HUES64 (cell line): ENCODE data around the gene CYTH2.
A peak's percentile ranks its signal among the peaks of the same experiment; 100 is the strongest.

Source experiments
- H3K27ac ChIP-seq: 2 replicates; pipeline ENCODE4 v1.7.0; 2013; ENCODE audit warnings: low read depth, low read length, inconsistent platforms
- H3K27me3 ChIP-seq: 2 replicates; pipeline ENCODE4 v1.6.1; 2013; ENCODE audit warnings: mild to moderate bottlenecking, low read length; ENCODE audit not compliant: insufficient read depth
- H3K36me3 ChIP-seq: 2 replicates; pipeline ENCODE4 v1.6.1; 2013; ENCODE audit warnings: mild to moderate bottlenecking, low read length; ENCODE audit not compliant: insufficient read depth
- H3K4me1 ChIP-seq: 2 replicates; pipeline ENCODE4 v1.6.1; 2013; ENCODE audit warnings: mild to moderate bottlenecking, low read length, moderate library complexity; ENCODE audit not compliant: insufficient read depth
- H3K4me3 ChIP-seq: 2 replicates; pipeline ENCODE4 v1.5.1; 2013; ENCODE audit warnings: mild to moderate bottlenecking, low read length, moderate library complexity
- H3K9ac ChIP-seq: 2 replicates; pipeline ENCODE4 v1.6.1; 2013; ENCODE audit warnings: mild to moderate bottlenecking, low read depth, low read length
- H3K9me3 ChIP-seq: 2 replicates; pipeline ENCODE4 v1.6.1; 2013; ENCODE audit warnings: low read depth, low read length; ENCODE audit not compliant: insufficient read depth
- WGBS: fragments of 150-250, 120-280 bp; methylation state at CpG from one replicate; pipeline ENCODE4 v1.1.7; 2013; ENCODE audit warnings: missing lambda C conversion rate; 5-methylcytosine and 5-hydroxymethylcytosine counted together

Gene CYTH2

DNA sequence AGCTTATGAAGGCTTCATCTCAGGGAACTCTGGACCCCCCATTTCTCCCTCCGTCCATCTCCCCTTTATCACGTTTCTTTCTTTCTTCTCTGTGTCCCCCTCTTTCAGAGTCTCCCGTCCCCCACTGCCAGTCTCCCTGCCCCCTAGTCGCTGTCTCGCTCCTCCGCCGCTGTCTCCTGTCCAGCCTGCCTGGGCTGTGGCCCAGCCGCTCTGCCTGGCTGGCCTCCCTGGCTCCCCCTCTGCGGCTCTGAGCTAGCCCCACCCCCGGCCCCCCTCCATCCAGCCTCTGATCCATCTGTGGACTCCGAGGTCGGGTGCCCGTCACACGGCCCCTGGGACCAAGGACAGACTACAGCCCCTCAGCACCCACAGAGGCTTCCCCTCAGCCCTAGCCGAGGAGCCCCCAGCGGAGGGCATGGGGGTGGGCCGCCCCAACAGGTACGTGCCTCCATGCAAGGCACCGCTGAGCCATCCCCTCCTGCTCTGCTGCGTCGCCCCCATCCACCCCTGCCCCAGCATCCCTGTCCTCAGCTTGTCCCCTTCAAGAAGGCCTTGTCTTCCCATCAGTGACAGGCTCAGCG, 14.9 kb upstream of the CYTH2 start:
- no peaks in the 10 kb centered on the region for H3K27me3 ChIP-seq
- WGBS: 95% methylated on average over 22 of the region's 22 CpGs
- peaks cover 79% of the 10 kb centered on the region for H3K36me3 ChIP-seq
- H3K4me3 ChIP-seq: no peak overlapping the region
- H3K4me1 ChIP-seq: no peaks in the 10 kb centered on the region
- H3K27ac ChIP-seq: no peak overlapping the region
- no peak overlapping the region for H3K9ac ChIP-seq
- no peaks in the 10 kb centered on the region for H3K9me3 ChIP-seq

DNA sequence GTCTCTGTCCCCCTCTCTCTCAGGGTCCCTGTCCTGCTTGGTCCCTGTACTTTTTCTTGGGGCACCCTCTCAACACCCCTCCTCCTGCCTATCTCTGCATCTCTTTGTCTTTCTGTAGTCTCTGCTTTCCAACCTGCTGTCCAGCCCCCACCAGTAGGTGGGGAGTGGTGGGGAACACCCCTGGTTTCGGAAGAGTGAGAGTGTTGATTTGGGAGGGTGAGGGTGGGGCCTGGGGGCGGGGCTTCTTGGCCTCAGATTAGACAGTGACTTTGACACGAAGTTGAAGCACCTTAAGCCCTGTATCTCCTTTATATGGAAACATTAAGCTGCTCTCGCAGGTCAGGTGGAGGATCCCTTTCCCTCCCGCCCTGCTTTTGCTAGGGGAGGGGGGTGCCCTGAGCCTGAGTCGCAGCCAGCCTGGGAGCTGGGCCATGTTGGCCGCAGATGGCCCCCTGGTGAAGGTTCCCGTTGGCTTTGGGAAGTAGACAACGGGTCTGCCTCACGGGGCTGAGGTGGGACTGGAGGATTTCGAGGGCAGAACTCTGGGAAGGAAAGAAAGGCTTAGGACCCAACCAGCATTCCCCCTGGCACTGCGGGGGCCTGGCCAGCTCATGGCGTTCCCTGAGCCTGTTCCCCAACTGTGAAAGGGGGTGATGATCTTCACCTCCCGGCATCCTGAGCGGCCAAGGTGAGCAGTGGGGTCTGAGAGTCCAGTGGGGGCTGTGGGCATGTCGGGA, 13.8 kb upstream of the CYTH2 start, which contains the start of gene KCNJ14:
Gene KCNJ14, plus strand, starts transcription at position 404 of the 737 bp plus-strand sequence. CDS start 6,151 bp downstream, outside the sequence.
- H3K4me3 ChIP-seq: no peak within 1 kb of the TSS
- H3K9ac ChIP-seq: no peak within 1 kb of the TSS
- no peaks in the 10 kb centered on the region for H3K27me3 ChIP-seq
- no peaks in the 10 kb centered on the region for H3K4me1 ChIP-seq
- WGBS: 92% methylated on average over 16 of the region's 16 CpGs
- peaks cover 71% of the 10 kb centered on the region for H3K36me3 ChIP-seq
- H3K9me3 ChIP-seq: no peaks in the 10 kb centered on the region
- H3K27ac ChIP-seq: no peak within 1 kb of the TSS

GRCh38 chr19:48455908-48456562, 13.1 kb upstream of the CYTH2 start:
- WGBS: 93% methylated on average over 11 of the region's 11 CpGs
- no peak overlapping the region for H3K27ac ChIP-seq
- H3K4me3 ChIP-seq: no peak overlapping the region
- no peak overlapping the region for H3K9ac ChIP-seq
- no peaks in the 10 kb centered on the region for H3K4me1 ChIP-seq
- H3K9me3 ChIP-seq: no peaks in the 10 kb centered on the region
- no peaks in the 10 kb centered on the region for H3K27me3 ChIP-seq
- H3K36me3 ChIP-seq: peaks cover 66% of the 10 kb centered on the region

DNA sequence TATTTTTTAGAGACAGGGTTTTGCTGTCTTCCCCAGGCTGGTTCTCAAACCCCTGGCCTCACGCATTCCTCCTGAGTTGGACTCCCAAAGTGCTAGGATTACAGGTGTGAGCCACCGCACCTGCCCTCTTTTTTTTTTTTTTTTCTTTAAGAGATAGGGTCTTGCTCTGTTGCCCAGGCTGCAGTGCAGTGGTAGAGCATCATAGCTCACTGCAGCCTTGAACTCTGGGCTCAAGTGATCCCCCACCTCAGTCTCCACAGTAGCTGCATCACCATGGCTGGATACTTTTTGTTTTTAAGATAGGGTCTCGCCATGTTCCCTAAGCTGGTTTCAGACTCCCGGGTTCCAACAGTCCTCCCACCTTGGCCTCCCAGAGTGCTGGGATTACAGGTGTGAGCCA, 12.3 kb upstream of the CYTH2 start:
- no peaks in the 10 kb centered on the region for H3K27me3 ChIP-seq
- no peak overlapping the region for H3K9ac ChIP-seq
- H3K9me3 ChIP-seq: no peaks in the 10 kb centered on the region
- H3K4me3 ChIP-seq: no peak overlapping the region
- H3K27ac ChIP-seq: no peak overlapping the region
- WGBS: 99% methylated on average over 4 of the region's 4 CpGs
- peaks cover 58% of the 10 kb centered on the region for H3K36me3 ChIP-seq
- no peaks in the 10 kb centered on the region for H3K4me1 ChIP-seq

DNA sequence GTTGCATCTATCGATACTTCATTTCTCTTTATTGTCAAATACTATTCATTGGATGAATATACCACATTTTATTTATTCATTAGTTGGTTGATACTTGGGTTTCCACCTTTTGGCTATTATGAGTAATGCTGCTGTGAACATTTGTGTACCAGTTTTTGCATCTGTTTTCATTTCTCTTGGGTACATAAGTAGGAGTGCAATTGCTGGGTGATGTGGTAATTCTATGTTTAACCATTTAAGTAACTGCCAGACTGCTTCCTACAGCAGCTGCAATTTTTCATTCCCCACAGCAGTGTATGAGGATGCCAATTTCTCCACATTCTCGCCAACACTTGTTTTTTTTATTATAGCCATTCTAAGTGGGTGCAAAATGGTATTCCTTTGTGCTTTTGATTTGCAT, 11.2 kb upstream of the CYTH2 start:
- H3K36me3 ChIP-seq: peaks cover 49% of the 10 kb centered on the region
- H3K27ac ChIP-seq: no peak overlapping the region
- no peak overlapping the region for H3K9ac ChIP-seq
- no peaks in the 10 kb centered on the region for H3K27me3 ChIP-seq
- 90% methylated on average over 2 of the region's 2 CpGs for WGBS
- H3K4me3 ChIP-seq: no peak overlapping the region
- no peaks in the 10 kb centered on the region for H3K4me1 ChIP-seq
- H3K9me3 ChIP-seq: no peaks in the 10 kb centered on the region

DNA sequence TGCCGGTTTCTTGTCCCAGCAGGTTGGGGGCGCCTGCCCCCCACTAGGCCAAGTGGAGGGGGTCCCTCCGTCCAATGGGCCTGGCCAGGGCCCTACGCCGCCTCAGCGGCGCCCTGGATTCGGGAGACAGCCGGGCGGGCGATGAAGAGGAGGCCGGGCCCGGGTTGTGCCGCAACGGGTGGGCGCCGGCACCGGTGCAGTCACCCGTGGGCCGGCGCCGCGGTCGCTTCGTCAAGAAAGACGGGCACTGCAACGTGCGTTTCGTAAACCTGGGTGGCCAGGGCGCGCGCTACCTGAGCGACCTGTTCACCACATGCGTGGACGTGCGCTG, 7.6 kb upstream of the CYTH2 start:
- no peak overlapping the region for H3K4me3 ChIP-seq
- H3K9me3 ChIP-seq: no peaks in the 10 kb centered on the region
- no peaks in the 10 kb centered on the region for H3K27me3 ChIP-seq
- peaks cover 18% of the 10 kb centered on the region for H3K36me3 ChIP-seq
- no peaks in the 10 kb centered on the region for H3K4me1 ChIP-seq
- no peak overlapping the region for H3K9ac ChIP-seq
- H3K27ac ChIP-seq: no peak overlapping the region
- WGBS: 96% methylated on average over 36 of the region's 36 CpGs

GRCh38 chr19:48461982-48462655, 7.0 kb upstream of the CYTH2 start:
- no peaks in the 10 kb centered on the region for H3K4me1 ChIP-seq
- H3K4me3 ChIP-seq: no peak overlapping the region
- H3K27me3 ChIP-seq: no peaks in the 10 kb centered on the region
- H3K36me3 ChIP-seq: peaks cover 13% of the 10 kb centered on the region
- H3K27ac ChIP-seq: no peak overlapping the region
- 90% methylated on average over 62 of the region's 62 CpGs for WGBS
- no peaks in the 10 kb centered on the region for H3K9me3 ChIP-seq
- no peak overlapping the region for H3K9ac ChIP-seq

GRCh38 chr19:48465215-48465614, 4.0 kb upstream of the CYTH2 start:
- Histone ChIP-seq H3K27me3 (no peaks in the 10 kb centered on the region), H3K36me3 (0 out of 2 replicates have a peak, but pooled peaks cover 2% of the 10 kb centered on the region), H3K27ac (no peak overlapping the region), H3K4me3 (no peak overlapping the region), H3K9me3 (no peaks in the 10 kb centered on the region), H3K9ac (no peak overlapping the region), H3K4me1 (no peaks in the 10 kb centered on the region)
- WGBS: 82% methylated on average over 1 of the region's 1 CpG

DNA sequence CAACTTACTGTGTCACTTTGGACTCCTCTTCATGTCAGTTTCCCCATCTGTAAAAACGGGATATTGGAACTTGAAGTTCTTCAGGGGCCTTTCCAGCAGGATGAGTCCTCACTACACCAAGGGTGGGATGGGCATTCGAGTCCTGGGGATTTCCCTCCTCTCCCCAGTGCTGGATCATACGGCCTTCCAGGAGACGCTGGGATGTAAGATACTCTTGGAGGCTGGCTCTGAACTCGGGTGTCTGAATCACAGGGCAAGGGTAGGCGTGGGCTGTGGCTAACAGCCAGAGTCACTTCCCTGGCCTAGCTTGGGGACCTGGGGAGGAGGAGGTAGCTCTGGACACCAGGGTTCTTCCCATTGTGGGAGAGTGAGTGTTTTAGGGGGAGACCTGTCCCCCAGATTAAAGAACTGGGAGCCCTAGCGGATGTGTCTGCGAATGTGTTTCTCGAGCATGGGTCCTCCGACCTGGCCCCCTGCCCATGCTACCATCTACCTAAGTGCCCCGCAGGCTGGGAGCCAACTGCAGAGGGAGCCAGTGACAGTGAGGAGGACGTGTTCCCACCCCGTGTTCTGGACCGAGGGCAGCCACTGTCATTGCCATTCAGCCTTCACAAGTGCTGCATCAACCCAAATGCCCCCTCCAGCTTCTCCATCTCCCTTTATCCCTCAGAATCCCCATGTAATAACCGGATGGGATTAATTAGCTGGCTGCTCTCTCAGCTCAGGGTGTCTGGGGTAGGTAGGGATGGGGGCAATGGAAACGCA, 2.4 kb upstream of the CYTH2 start:
- peaks cover 15% of the 10 kb centered on the region for H3K36me3 ChIP-seq
- WGBS: 80% methylated on average over 16 of the region's 16 CpGs
- no peaks in the 10 kb centered on the region for H3K9me3 ChIP-seq
- no peaks in the 10 kb centered on the region for H3K27me3 ChIP-seq
- no peak overlapping the region for H3K9ac ChIP-seq
- no peak overlapping the region for H3K27ac ChIP-seq
- no peak overlapping the region for H3K4me3 ChIP-seq
- H3K4me1 ChIP-seq: no peaks in the 10 kb centered on the region

GRCh38 chr19:48468772-48469288, 339 bp upstream of the CYTH2 start:
- H3K4me1 ChIP-seq: no peaks in the 10 kb centered on the region
- peak overlapping the region; percentile 100 for H3K27ac ChIP-seq
- no peaks in the 10 kb centered on the region for H3K27me3 ChIP-seq
- H3K4me3 ChIP-seq: peak overlapping the region; percentile 90
- H3K9me3 ChIP-seq: no peaks in the 10 kb centered on the region
- H3K36me3 ChIP-seq: peaks cover 35% of the 10 kb centered on the region
- under 1% methylated on average over 36 of the region's 36 CpGs for WGBS
- peak overlapping the region; percentile 99 for H3K9ac ChIP-seq
